ENCODE results near the gene C3orf22.

The C3orf22 gene

GRCh38 chr3:126556637-126557414 lies 1.9 kb downstream of the C3orf22 start:
- DNase-seq (ENCODE audit: low read depth) = no peak

- no peak for DNase-seq (ENCODE audit: low read depth)
These were observed 2.7 kb downstream of the C3orf22 start for GRCh38 chr3:126555795-126556636.

- DNase-seq (ENCODE audit: low read depth) = no peak
These were observed 3.9 kb downstream of the C3orf22 start for GRCh38 chr3:126554560-126555525.

DNA sequence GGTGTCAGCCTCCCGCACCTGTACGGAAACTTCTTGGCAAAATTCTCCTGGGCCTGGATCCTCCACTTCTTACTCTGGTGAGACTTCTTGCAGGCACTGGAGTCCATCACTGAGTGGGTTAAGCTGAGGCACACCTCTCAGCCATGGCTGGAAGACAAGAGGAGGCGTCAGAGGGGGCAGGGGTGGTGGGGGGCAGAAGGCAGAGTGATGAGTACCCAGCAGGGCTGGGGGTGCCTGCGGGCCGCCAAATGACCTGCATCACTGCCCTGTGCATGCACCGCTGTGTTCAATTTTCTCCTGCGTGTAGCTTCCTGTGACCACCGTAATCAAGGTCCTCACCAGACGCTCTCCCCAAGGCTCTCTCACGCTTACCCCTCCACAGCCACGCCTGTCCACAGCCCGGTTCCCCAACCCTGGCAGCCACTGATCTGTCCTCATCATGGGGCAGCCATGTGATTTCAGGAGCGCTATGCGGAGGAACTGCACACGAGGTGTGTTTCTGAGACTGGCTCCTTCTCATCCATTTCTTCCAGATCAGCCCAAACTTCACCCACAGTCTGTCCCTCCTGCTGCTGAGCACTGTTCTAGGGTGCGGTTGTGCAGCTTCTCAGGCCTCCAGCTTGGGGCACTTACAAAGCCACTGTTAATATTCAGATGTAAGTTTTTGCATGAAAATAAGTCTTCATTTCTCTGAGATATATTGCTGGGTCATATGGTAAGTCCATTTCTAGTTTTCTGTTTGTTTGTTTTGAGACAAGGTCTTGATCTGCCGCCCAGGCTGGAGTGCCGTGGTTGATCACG lies 5.2 kb downstream of the C3orf22 start:
- DNase-seq (ENCODE audit: low read depth) = no peak

DNA sequence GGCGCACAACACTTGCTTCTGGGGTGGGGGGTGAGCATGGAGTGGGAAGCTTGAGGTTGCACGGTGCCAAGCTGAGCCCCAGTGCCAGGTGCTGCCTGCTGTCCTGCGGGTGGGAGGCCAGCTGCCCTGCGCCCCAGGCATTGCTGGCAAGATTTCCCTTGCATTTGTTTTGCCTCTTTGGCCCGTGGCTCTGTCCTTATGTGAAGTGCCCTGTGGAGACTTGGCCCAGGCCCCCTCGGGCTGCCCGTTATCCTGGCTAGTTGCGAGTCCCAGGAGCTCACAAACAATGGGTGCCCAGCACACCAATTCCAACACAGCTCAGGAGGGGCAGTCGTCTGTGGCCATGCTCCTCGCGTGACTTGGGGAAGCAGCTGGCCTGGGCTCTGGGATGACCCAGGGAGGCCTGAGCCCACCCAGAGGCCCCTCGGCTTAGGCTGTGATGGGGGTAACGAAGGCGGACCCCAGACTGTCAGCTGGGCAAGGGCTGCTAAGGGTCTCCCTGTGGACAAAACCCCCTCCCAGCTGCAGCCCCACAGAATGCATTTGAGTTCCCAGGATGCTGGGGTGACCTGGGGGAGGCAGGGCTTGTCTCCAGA lies 5.9 kb downstream of the C3orf22 start:
- no peak for DNase-seq (ENCODE audit: low read depth)

GRCh38 chr3:126551839-126552687 lies 6.7 kb downstream of the C3orf22 start:
- no peak for DNase-seq (ENCODE audit: low read depth)

- DNase-seq (ENCODE audit: low read depth) = no peak
These were observed 7.5 kb downstream of the C3orf22 start for GRCh38 chr3:126551121-126551838.

- no peak for DNase-seq (ENCODE audit: low read depth)
These were observed 8.2 kb downstream of the C3orf22 start for GRCh38 chr3:126550488-126551051.

GRCh38 chr3:126549861-126550487 lies 8.8 kb downstream of the C3orf22 start:
- no peak for DNase-seq (ENCODE audit: low read depth)

GRCh38 chr3:126548556-126549466 lies 9.9 kb downstream of the C3orf22 start:
- DNase-seq (ENCODE audit: low read depth) = no peak

DNA sequence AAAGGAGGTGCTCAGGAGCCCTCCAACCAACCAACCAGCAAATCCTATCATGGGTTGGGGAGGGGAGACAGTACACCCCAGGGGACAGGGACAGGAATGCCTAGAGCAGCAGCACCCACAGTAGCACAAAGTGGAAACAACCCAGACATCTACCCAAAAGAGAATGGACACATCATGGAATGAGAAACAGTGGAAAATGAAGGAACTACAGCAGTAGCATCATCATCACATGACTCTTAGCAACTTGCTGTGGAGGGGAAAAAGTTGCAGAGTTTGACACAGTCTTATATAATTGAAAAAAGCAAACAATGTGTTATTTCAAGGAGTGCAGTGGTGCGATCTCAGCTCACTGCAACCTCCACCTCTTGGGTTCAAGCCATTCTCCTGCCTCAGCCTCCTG lies 11.0 kb downstream of the C3orf22 start:
- no peak for DNase-seq (ENCODE audit: low read depth)

- no peak for DNase-seq (ENCODE audit: low read depth)
These were observed 12.0 kb downstream of the C3orf22 start for GRCh38 chr3:126546549-126547239.

DNA sequence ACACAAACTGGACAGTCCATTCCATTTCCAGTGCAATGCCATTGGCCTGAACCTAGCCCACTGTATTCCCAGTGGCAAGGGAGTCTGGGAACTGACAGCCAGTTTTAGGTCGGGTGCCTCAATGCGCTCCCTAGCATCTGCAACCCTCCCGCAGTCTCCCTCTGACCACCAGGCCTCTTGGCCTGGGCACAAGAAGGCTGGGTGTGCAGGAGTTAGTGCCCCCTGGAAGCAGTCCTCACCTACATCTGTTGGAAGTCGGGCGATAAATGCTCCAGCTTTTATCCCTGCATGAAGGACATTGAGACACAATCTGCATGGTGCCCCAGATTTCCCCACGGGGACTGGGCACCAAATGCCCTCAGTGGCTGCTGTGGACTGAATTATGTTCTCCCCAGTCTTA lies 12.7 kb downstream of the C3orf22 start:
- no peak for DNase-seq (ENCODE audit: low read depth)

DNA sequence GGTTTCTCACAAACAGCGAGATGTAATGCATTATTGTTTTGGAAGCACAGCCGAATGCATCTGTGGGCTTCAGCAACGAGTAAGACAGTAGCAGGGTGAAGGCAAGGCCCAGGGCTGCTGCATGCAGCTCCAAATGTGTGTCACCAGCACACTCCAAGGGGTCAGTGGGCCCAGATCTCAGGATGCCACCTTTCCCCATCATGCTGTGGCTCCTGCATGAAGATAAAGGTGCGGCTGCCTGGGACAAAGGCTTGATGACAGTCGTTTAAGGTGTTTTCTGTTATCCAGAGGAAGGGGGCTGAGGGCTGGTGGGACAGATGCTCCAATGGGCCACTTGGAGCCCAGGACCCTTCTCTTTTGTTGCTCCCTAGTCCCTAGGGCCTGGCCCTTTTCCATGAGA lies 13.2 kb downstream of the C3orf22 start:
- no peak for DNase-seq (ENCODE audit: low read depth)

- DNase-seq (ENCODE audit: low read depth) = no peak
These were observed 14.0 kb downstream of the C3orf22 start for GRCh38 chr3:126544596-126545281.

GRCh38 chr3:126543457-126544061 lies 15.2 kb downstream of the C3orf22 start:
- DNase-seq (ENCODE audit: low read depth) = no peak
